HepG2 (cell line): ENCODE data around the gene CAMK1D.

ENCODE experiments used
- CENPT ChIP-seq: sonication (generic); formaldehyde crosslinking; IDR thresholded peaks from 2 replicates; pipeline ENCODE4 v1.8.0; 2022; ENCODE audit warnings: low read depth, mild to moderate bottlenecking, moderate library complexity, missing genetic modification reagents
- HMG20A ChIP-seq: IDR thresholded peaks from 2 replicates; pipeline ENCODE4 v1.6.1; 2016; ENCODE audit warnings: borderline replicate concordance
- KAT8 ChIP-seq: IDR thresholded peaks from 2 replicates; pipeline ENCODE4 v1.6.1; 2016; ENCODE audit warnings: missing genetic modification reagents, missing compliant biosample characterization
- POLR2A ChIP-seq, 2 experiments: IDR thresholded peaks; 2 replicates each; pipeline ENCODE4 v1.6.1; 2011; ENCODE audit warnings: low read depth in 2 of 2, low read length in 2 of 2, mild to moderate bottlenecking in 1 of 2, moderate library complexity in 1 of 2; ENCODE audit not compliant: insufficient read depth in 1 of 2
- RELA ChIP-seq: sonication (generic); formaldehyde crosslinking; IDR thresholded peaks from 2 replicates; pipeline ENCODE4 v1.4.0; 2020; ENCODE audit warnings: missing genetic modification reagents
- REST ChIP-seq, 2 experiments: IDR thresholded peaks; 2 replicates each; pipeline ENCODE4 v1.6.1; 2011 to 2012; ENCODE audit warnings: low read length in 2 of 2, borderline replicate concordance in 1 of 2, low read depth in 1 of 2, mild to moderate bottlenecking in 1 of 2, moderate library complexity in 1 of 2
- TOPORS ChIP-seq: sonication (generic); formaldehyde crosslinking; IDR thresholded peaks from 2 replicates; pipeline ENCODE4 v1.8.0; 2023; ENCODE audit warnings: mild to moderate bottlenecking, missing genetic modification reagents
- ZNF24 ChIP-seq: fragments of 450-650 bp; IDR thresholded peaks from 2 replicates; pipeline ENCODE4 v1.6.1; 2017; ENCODE audit warnings: antibody characterized with exemption, mild to moderate bottlenecking
- ZNF670 ChIP-seq: sonication (generic); formaldehyde crosslinking; IDR thresholded peaks from 2 replicates; pipeline ENCODE4 v1.8.0; 2022; ENCODE audit warnings: mild to moderate bottlenecking, missing genetic modification reagents, borderline replicate concordance
- TF ChIP-seq, protein P1 (sequence below), 2 experiments: sonication (generic) in 1 of 2; formaldehyde crosslinking in 1 of 2; IDR thresholded peaks; 2 replicates each; pipeline versions ENCODE4 v1.4.0 to v1.6.1; 2018 to 2020; ENCODE audit warnings: missing genetic modification reagents in 2 of 2, borderline replicate concordance in 1 of 2, low read depth in 1 of 2, mild to moderate bottlenecking in 1 of 2, missing biosample characterization in 1 of 2
- TF ChIP-seq, protein P2 (sequence below): sonication (generic); formaldehyde crosslinking; IDR thresholded peaks from 2 replicates; pipeline ENCODE4 v1.5.0; 2020; ENCODE audit warnings: mild to moderate bottlenecking, missing genetic modification reagents, moderate library complexity

DNA sequence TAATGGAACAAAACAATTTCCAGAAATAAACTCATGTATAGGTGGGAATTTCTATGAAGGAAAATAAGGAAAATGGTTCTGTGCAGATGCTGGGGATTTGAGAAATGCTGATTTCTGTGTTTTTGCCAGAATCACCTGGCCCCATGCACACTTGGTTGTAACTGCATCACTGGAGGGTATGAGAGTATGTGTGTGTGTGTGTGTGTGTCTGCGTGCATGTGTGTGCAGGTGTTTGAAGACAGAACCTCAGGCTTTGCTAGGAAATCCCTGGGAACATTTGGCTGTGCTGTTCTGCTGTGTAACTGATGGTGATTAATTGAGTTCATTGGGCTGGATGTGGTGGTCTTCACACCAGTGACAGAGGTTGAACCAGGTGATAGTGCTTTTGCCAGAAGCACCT is 141.6 kb downstream of the CAMK1D start:
- TF ChIP-seq CENPT (CRISPR knock-in tag) (no peak), TOPORS (CRISPR knock-in tag) (no peak), RELA (CRISPR knock-in tag) (no peak), POLR2A (IDR thresholded peaks at IDR 0.05; ENCODE audit: insufficient read depth in 1 of 2, low read depth in 2 of 2, low read length in 2 of 2) (no peak), ZNF24 (no peak), KAT8 (CRISPR knock-in tag) (no peak), HMG20A (CRISPR knock-in tag) (no peak), REST (IDR thresholded peaks at IDR 0.05; ENCODE audit: borderline replicate concordance in 1 of 2, low read depth in 1 of 2, low read length in 2 of 2) (no peak), ZNF670 (CRISPR knock-in tag) (no peak)
- TF ChIP-seq, protein P1, sequence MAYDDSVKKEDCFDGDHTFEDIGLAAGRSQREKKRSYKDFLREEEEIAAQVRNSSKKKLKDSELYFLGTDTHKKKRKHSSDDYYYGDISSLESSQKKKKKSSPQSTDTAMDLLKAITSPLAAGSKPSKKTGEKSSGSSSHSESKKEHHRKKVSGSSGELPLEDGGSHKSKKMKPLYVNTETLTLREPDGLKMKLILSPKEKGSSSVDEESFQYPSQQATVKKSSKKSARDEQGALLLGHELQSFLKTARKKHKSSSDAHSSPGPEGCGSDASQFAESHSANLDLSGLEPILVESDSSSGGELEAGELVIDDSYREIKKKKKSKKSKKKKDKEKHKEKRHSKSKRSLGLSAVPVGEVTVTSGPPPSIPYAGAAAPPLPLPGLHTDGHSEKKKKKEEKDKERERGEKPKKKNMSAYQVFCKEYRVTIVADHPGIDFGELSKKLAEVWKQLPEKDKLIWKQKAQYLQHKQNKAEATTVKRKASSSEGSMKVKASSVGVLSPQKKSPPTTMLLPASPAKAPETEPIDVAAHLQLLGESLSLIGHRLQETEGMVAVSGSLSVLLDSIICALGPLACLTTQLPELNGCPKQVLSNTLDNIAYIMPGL (CRISPR knock-in tag; IDR thresholded peaks at IDR 0.05; ENCODE audit: borderline replicate concordance in 1 of 2, low read depth in 1 of 2), result no peak
- TF ChIP-seq, protein P2, sequence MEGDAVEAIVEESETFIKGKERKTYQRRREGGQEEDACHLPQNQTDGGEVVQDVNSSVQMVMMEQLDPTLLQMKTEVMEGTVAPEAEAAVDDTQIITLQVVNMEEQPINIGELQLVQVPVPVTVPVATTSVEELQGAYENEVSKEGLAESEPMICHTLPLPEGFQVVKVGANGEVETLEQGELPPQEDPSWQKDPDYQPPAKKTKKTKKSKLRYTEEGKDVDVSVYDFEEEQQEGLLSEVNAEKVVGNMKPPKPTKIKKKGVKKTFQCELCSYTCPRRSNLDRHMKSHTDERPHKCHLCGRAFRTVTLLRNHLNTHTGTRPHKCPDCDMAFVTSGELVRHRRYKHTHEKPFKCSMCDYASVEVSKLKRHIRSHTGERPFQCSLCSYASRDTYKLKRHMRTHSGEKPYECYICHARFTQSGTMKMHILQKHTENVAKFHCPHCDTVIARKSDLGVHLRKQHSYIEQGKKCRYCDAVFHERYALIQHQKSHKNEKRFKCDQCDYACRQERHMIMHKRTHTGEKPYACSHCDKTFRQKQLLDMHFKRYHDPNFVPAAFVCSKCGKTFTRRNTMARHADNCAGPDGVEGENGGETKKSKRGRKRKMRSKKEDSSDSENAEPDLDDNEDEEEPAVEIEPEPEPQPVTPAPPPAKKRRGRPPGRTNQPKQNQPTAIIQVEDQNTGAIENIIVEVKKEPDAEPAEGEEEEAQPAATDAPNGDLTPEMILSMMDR (CRISPR knock-in tag), result no peak
